SU-DHL-6 (cell line): ENCODE data around the gene SLC35F2.

Experiments
- H2AFZ ChIP-seq: fragments of 200-600 bp; sonication (generic); 2 replicates; pipeline ENCODE4 v1.6.1; 2014; ENCODE audit warnings: low read depth, mild to moderate bottlenecking, moderate library complexity, mixed read lengths, antibody characterized with exemption, low read length; ENCODE audit not compliant: severe bottlenecking
- H3F3A ChIP-seq: fragments of 200-600 bp; shearing (Covaris generic); 2 replicates; pipeline ENCODE4 v1.6.0; 2016; ENCODE audit warnings: antibody characterized with exemption, mild to moderate bottlenecking; ENCODE audit not compliant: insufficient read depth
- H3K27ac ChIP-seq: fragments of 200-600 bp; sonication (generic); 2 replicates; pipeline ENCODE4 v1.5.1; 2016; ENCODE audit warnings: low read depth, mild to moderate bottlenecking, low read length, moderate library complexity, mixed read lengths
- H3K27me3 ChIP-seq: fragments of 200-600 bp; sonication (generic), shearing (Covaris generic); 2 replicates; pipeline ENCODE4 v1.6.0; 2014; ENCODE audit warnings: mild to moderate bottlenecking, low read length
- H3K36me3 ChIP-seq: fragments of 200-600 bp; sonication (generic); 2 replicates; pipeline ENCODE4 v1.6.1; 2014; ENCODE audit warnings: mild to moderate bottlenecking, low read length, mixed read lengths
- H3K4me2 ChIP-seq: fragments of 300-600, 200-600 bp; shearing (Covaris generic), sonication (generic); 2 replicates; pipeline ENCODE4 v1.6.0; 2014; ENCODE audit warnings: low read length, low read depth, mild to moderate bottlenecking; ENCODE audit not compliant: poor library complexity, severe bottlenecking
- H3K4me3 ChIP-seq: fragments of 200-600 bp; sonication (generic); 2 replicates; pipeline ENCODE4 v1.5.1; 2014; ENCODE audit warnings: antibody characterized with exemption, low read length, mild to moderate bottlenecking, mixed read lengths; ENCODE audit not compliant: insufficient read depth, poor library complexity, severe bottlenecking
- H3K79me2 ChIP-seq: fragments of 200-600 bp; sonication (generic); 2 replicates; pipeline ENCODE4 v1.6.1; 2014; ENCODE audit warnings: mild to moderate bottlenecking, low read length, moderate library complexity; ENCODE audit not compliant: insufficient read depth
- H3K9ac ChIP-seq: fragments of 200-600 bp; sonication (generic); 2 replicates; pipeline ENCODE4 v1.7.0; 2014; ENCODE audit warnings: mild to moderate bottlenecking, low read length
- H3K9me2 ChIP-seq: fragments of 200-600 bp; sonication (generic); replicated peaks from 2 replicates; pipeline ENCODE4 v1.6.1; 2014; ENCODE audit warnings: low read length; ENCODE audit not compliant: insufficient read depth
- H3K9me3 ChIP-seq: fragments of 200-600 bp; sonication (generic); 2 replicates; pipeline ENCODE4 v1.6.1; 2014; ENCODE audit warnings: low read length, mixed read lengths; ENCODE audit not compliant: insufficient read depth
- H4K20me1 ChIP-seq: fragments of 200-600 bp; sonication (generic); 2 replicates; pipeline ENCODE4 v1.6.1; 2014; ENCODE audit warnings: low read depth, mild to moderate bottlenecking, antibody characterized with exemption, low read length, moderate library complexity, mixed read lengths
- EZH2phosphoT487 ChIP-seq: fragments of 200-600 bp; sonication (generic), shearing (Covaris generic); conservative IDR thresholded peaks from 2 replicates; pipeline ENCODE4 v1.6.1; 2018; ENCODE audit warnings: mild to moderate bottlenecking, antibody characterized with exemption, low read length, moderate library complexity, mixed read lengths
- TF ChIP-seq, protein P1 (sequence below): fragments of 200-600 bp; sonication (generic); IDR thresholded peaks from one replicate; pipeline ENCODE4 v1.5.1; 2017; ENCODE audit warnings: antibody characterized with exemption, mild to moderate bottlenecking, low read length, moderate library complexity; ENCODE audit not compliant: insufficient read depth, poor library complexity, severe bottlenecking

SLC35F2 gene

DNA sequence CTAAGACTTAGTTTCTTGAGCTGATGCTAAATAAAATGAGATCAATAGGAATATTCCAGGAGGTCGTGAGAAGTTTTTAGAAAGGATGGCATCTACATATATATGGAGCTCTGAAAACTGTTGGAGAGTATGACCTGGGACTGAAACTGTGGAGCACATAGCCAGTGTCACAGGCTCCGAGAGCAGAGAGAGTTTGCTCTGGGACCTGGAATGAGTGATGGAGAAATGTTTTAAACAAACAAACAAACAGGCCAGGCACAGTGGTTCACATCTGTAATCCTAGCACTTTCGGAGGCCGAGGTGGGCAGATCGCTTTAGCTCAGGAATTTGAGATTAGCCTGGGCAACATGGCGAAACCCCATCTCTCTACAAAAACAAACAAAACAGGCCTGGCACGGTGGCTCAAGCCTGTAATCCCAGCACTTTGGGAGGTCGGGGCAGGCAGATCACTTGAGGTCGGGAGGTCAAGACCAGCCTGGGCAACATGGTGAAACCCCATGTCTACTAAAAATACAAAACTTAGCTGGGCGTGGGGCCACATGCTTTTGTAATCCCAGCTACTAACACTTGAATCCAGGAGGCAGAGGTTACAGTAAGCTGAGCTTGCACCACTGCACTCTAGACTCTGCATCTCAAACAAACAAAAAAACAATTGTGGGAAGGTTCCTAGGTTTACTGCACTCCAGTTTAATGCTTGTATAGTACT lies 67.1 kb downstream of the SLC35F2 start:
- Histone ChIP-seq H3K4me3 (no peak overlapping the region), H3K9ac (no peak overlapping the region), H4K20me1 (no peaks in the 10 kb centered on the region), H3K27ac (no peak overlapping the region), H3K79me2 (no peaks in the 10 kb centered on the region), H3F3A (no peaks in the 10 kb centered on the region), H3K36me3 (0 out of 2 replicates have a peak, but pooled peaks cover 6% of the 10 kb centered on the region), H3K27me3 (no peaks in the 10 kb centered on the region), H3K9me3 (no peaks in the 10 kb centered on the region), H3K9me2 (no peaks in the 10 kb centered on the region), H2AFZ (no peak overlapping the region), H3K4me2 (no peak overlapping the region)
- TF ChIP-seq, protein P1, sequence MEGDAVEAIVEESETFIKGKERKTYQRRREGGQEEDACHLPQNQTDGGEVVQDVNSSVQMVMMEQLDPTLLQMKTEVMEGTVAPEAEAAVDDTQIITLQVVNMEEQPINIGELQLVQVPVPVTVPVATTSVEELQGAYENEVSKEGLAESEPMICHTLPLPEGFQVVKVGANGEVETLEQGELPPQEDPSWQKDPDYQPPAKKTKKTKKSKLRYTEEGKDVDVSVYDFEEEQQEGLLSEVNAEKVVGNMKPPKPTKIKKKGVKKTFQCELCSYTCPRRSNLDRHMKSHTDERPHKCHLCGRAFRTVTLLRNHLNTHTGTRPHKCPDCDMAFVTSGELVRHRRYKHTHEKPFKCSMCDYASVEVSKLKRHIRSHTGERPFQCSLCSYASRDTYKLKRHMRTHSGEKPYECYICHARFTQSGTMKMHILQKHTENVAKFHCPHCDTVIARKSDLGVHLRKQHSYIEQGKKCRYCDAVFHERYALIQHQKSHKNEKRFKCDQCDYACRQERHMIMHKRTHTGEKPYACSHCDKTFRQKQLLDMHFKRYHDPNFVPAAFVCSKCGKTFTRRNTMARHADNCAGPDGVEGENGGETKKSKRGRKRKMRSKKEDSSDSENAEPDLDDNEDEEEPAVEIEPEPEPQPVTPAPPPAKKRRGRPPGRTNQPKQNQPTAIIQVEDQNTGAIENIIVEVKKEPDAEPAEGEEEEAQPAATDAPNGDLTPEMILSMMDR, result no peak
- no peak for TF ChIP-seq EZH2phosphoT487

DNA sequence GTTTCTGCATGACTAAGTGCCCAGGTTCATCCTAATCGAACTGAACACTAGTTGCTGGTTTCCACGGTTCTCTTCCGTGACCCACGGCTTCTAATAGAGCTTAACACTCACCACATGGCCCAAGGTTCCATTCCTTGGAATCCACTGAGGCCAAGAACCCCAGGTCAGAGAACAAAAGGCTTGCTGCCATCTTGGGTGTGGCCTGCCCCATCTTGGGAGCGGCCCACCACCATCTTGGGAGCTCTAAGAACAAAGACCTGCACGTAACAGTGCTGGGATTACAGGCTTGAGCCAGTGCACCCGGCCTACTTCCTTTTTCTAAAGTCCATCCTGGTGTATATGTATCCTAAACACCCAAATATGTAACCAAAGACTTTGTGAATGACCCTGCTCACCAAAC lies 68.8 kb downstream of the SLC35F2 start:
- H3F3A ChIP-seq, result no peaks in the 10 kb centered on the region
- no peaks in the 10 kb centered on the region for H3K79me2 ChIP-seq
- 0 out of 2 replicates have a peak, but pooled peaks cover 3% of the 10 kb centered on the region for H3K36me3 ChIP-seq
- no peaks in the 10 kb centered on the region for H3K9me3 ChIP-seq
- no peak for TF ChIP-seq EZH2phosphoT487
- TF ChIP-seq, protein P1, result no peak
- H3K4me2 ChIP-seq, result no peak overlapping the region
- H3K27ac ChIP-seq, result no peak overlapping the region
- H3K9me2 ChIP-seq, result no peaks in the 10 kb centered on the region
- H3K4me3 ChIP-seq, result no peak overlapping the region
- H4K20me1 ChIP-seq, result no peaks in the 10 kb centered on the region
- H3K27me3 ChIP-seq, result no peaks in the 10 kb centered on the region
- no peak overlapping the region for H2AFZ ChIP-seq
- H3K9ac ChIP-seq, result no peak overlapping the region

DNA sequence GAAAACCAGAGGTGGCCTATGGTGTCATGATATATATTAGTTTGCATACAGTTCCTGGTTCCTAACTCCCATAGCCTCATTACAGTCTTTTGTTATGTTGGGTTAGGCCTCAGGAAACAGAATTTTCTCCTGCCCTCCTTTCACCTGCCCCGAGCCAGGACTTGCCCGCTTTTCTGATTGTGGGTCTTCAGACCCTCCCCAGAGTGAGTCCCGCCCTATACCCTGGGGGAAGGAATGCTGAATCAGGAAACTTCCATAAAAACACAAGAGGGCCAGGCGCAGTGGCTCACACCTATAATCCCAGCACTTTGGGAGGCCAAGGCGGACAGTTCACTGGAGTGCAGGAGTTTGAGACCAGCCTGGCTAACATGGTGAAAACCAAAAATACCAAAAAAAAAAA lies 70.9 kb downstream of the SLC35F2 start:
- no peaks in the 10 kb centered on the region for H3K79me2 ChIP-seq
- TF ChIP-seq, protein P1, result no peak
- TF ChIP-seq EZH2phosphoT487, result no peak
- no peak overlapping the region for H3K9ac ChIP-seq
- H3K27ac ChIP-seq, result no peak overlapping the region
- H3K4me3 ChIP-seq, result no peak overlapping the region
- H3K9me3 ChIP-seq, result no peaks in the 10 kb centered on the region
- H3K27me3 ChIP-seq, result no peaks in the 10 kb centered on the region
- H3K9me2 ChIP-seq, result no peaks in the 10 kb centered on the region
- H3K36me3 ChIP-seq, result no peaks in the 10 kb centered on the region
- no peak overlapping the region for H3K4me2 ChIP-seq
- H4K20me1 ChIP-seq, result no peaks in the 10 kb centered on the region
- H3F3A ChIP-seq, result no peaks in the 10 kb centered on the region
- H2AFZ ChIP-seq, result no peak overlapping the region
